HCT116 (cell line): Measurements from ENCODE around the gene NCKAP5. TPM values are rescaled to one million over a fixed set of nuclear protein-coding genes. Genes with fewer than 3 reads are reported as not detected.

Experiments
- ATAC-seq: fragments of 200-7000 bp; cut with Tn5 transposase; 2 replicates; pipeline ENCODE4 v1.9.1; 2020; ENCODE audit warnings: mild to moderate bottlenecking, moderate library complexity
- BruUV-seq: library from RNA; stranded (reverse); fragments of 400-500 nt; replicated peaks from 2 replicates; lab custom pipeline; 2021; lab: Mats Ljungman, UMichigan
- CTCF ChIA-PET: fragments of 300-600 bp; sonication (Branson Sonifier 250); formaldehyde crosslinking; loops from one replicate; lab custom pipeline; 2021; ENCODE audit warnings: antibody characterized with exemption; lab: Charles Lee
- POLR2A ChIA-PET: fragments of 300-600, 350-600 bp; sonication (Branson Sonifier 250); formaldehyde crosslinking; loops from one replicate; lab custom pipeline; 2021; ENCODE audit warnings: antibody characterized with exemption; lab: Charles Lee
- RAD21 ChIA-PET, 2 experiments: fragments of 300-600 bp; sonication (Branson Sonifier 250); formaldehyde crosslinking; loops; one replicate each; lab custom pipeline; 2023; ENCODE audit warnings: low total read pairs in 2 of 2; ENCODE audit not compliant: uncharacterized antibody in 2 of 2, unreplicated experiment in 2 of 2, low non-redundant PET in 1 of 2; lab: Charles Lee
- DNase-seq: peaks from one replicate; pipeline ENCODE4 v3.0.0-alpha.2; 2010; ENCODE audit warnings: low read depth, low spot score
- H2AFZ ChIP-seq: fragments of 200-600 bp; shearing (Covaris generic), sonication (generic); 2 replicates; pipeline ENCODE4 v1.6.1; 2017; ENCODE audit warnings: low read depth, mixed run types, mixed read lengths, antibody characterized with exemption, low read length; ENCODE audit not compliant: poor library complexity, severe bottlenecking
- H3K27ac ChIP-seq: 2 replicates; pipeline ENCODE4 v1.5.1; 2012; ENCODE audit warnings: low read depth, low read length
- H3K27me3 ChIP-seq: fragments of 200-600 bp; sonication (generic); 2 replicates; pipeline ENCODE4 v1.6.1; 2016; ENCODE audit warnings: mixed run types, low read length, mixed read lengths; ENCODE audit not compliant: insufficient read depth
- H3K36me3 ChIP-seq, 2 experiments: fragments of 200-500 bp in 1 of 2; fragments of 200-600 bp in 1 of 2; sonication (Bioruptor generic) in 1 of 2; sonication (generic) in 1 of 2; 2 replicates each; pipeline versions ENCODE4 v1.5.1 to v1.6.1; 2014 to 2016; ENCODE audit warnings: low read length in 2 of 2, inconsistent platforms in 1 of 2, mixed read lengths in 1 of 2, mixed run types in 1 of 2; ENCODE audit not compliant: insufficient read depth in 2 of 2, control insufficient read depth in 1 of 2
- H3K4me1 ChIP-seq, 2 experiments: fragments of 200-600 bp in 1 of 2; sonication (generic) in 1 of 2; 2 replicates each; pipeline versions ENCODE4 v1.5.1 to v1.6.1; 2012 to 2017; ENCODE audit warnings: low read length in 2 of 2, inconsistent platforms in 1 of 2, mild to moderate bottlenecking in 1 of 2, mixed read lengths in 1 of 2, mixed run types in 1 of 2, moderate library complexity in 1 of 2; ENCODE audit not compliant: insufficient read depth in 2 of 2, control insufficient read depth in 1 of 2
- H3K4me2 ChIP-seq: fragments of 200-600 bp; sonication (generic); 2 replicates; pipeline ENCODE4 v1.6.1; 2017; ENCODE audit warnings: mixed run types, low read length, mixed read lengths
- H3K4me3 ChIP-seq, 2 experiments: fragments of 200-600 bp in 1 of 2; sonication (generic) in 1 of 2; replicated peaks in 1 of 2; 2 replicates each; pipeline ENCODE4 v1.5.1; 2011 to 2016; ENCODE audit warnings: low read length in 2 of 2, control low read depth in 1 of 2, low read depth in 1 of 2, mild to moderate bottlenecking in 1 of 2, mixed read lengths in 1 of 2, mixed run types in 1 of 2
- H3K79me2 ChIP-seq: fragments of 200-600 bp; sonication (generic); 2 replicates; pipeline ENCODE4 v1.6.1; 2017; ENCODE audit warnings: mild to moderate bottlenecking, mixed run types, low read length, moderate library complexity, mixed read lengths; ENCODE audit not compliant: insufficient read depth
- H3K9ac ChIP-seq: fragments of 200-600 bp; sonication (generic); 2 replicates; pipeline ENCODE4 v1.6.1; 2016; ENCODE audit warnings: low read length, mixed read lengths
- H3K9me2 ChIP-seq: fragments of 200-600 bp; sonication (generic), shearing (Covaris generic); 2 replicates; pipeline ENCODE4 v1.6.1; 2017; ENCODE audit warnings: mixed run types, mild to moderate bottlenecking, moderate library complexity; ENCODE audit not compliant: insufficient read depth
- H3K9me3 ChIP-seq, 2 experiments: fragments of 200-500 bp in 1 of 2; fragments of 200-600 bp in 1 of 2; sonication (Bioruptor generic) in 1 of 2; sonication (generic) in 1 of 2; 2 replicates each; pipeline ENCODE4 v1.6.1; 2014 to 2017; ENCODE audit warnings: low read length in 2 of 2, mixed read lengths in 2 of 2, inconsistent platforms in 1 of 2, low read depth in 1 of 2, mild to moderate bottlenecking in 1 of 2, mixed run types in 1 of 2, moderate library complexity in 1 of 2; ENCODE audit not compliant: control insufficient read depth in 1 of 2, insufficient read depth in 1 of 2
- H4K20me1 ChIP-seq: fragments of 200-600 bp; sonication (generic), shearing (Covaris generic); 2 replicates; pipeline ENCODE4 v1.6.1; 2017; ENCODE audit warnings: mixed run types, mild to moderate bottlenecking, moderate library complexity; ENCODE audit not compliant: insufficient read depth
- CBX3 ChIP-seq: IDR thresholded peaks from 2 replicates; pipeline ENCODE4 v1.6.1; 2012; ENCODE audit warnings: low read depth
- CTCF ChIP-seq, 3 experiments: fragments of 200-600 bp in 1 of 3; sonication (generic) in 1 of 3; IDR thresholded peaks in 2 of 3; conservative IDR thresholded peaks in 1 of 3; 2 replicates each; pipeline ENCODE4 v1.5.1; 2012 to 2017; ENCODE audit warnings: low read depth in 2 of 3, low read length in 2 of 3, antibody characterized with exemption in 1 of 3, borderline replicate concordance in 1 of 3, control low read depth in 1 of 3, mild to moderate bottlenecking in 1 of 3, mixed read lengths in 1 of 3, mixed run types in 1 of 3, moderate library complexity in 1 of 3; ENCODE audit not compliant: insufficient read depth in 1 of 3
- EZH2 ChIP-seq: fragments of 200-600 bp; sonication (generic); IDR thresholded peaks from 2 replicates; pipeline ENCODE4 v1.6.1; 2017; ENCODE audit warnings: antibody characterized with exemption, mixed run types
- EZH2phosphoT487 ChIP-seq: fragments of 200-600 bp; IDR thresholded peaks from 2 replicates; pipeline ENCODE4 v1.6.1; 2018; ENCODE audit warnings: antibody characterized with exemption, borderline replicate concordance
- JUND ChIP-seq: IDR thresholded peaks from 2 replicates; pipeline ENCODE4 v1.6.1; 2012
- POLR2A ChIP-seq: IDR thresholded peaks from 2 replicates; pipeline ENCODE4 v1.7.0; 2011; ENCODE audit warnings: borderline replicate concordance; ENCODE audit not compliant: insufficient read depth, insufficient read length; ENCODE audit errors: extremely low read depth
- POLR2AphosphoS5 ChIP-seq: IDR thresholded peaks from 2 replicates; pipeline ENCODE4 v1.6.1; 2011; ENCODE audit warnings: mild to moderate bottlenecking, low read depth, low read length, moderate library complexity
- RAD21 ChIP-seq: IDR thresholded peaks from 2 replicates; pipeline ENCODE4 v1.6.1; 2012; ENCODE audit warnings: low read depth, mild to moderate bottlenecking
- SIN3A ChIP-seq: IDR thresholded peaks from 2 replicates; pipeline ENCODE4 v1.6.1; 2012; ENCODE audit warnings: low read depth
- SRF ChIP-seq: IDR thresholded peaks from 2 replicates; pipeline ENCODE4 v1.6.1; 2012; ENCODE audit warnings: low read depth
- TCF7L2 ChIP-seq: IDR thresholded peaks from 2 replicates; pipeline ENCODE4 v1.7.0; 2011; ENCODE audit warnings: borderline replicate concordance, inconsistent platforms; ENCODE audit not compliant: insufficient read depth, insufficient read length; ENCODE audit errors: extremely low read depth
- intact Hi-C: fragments of 100-400 bp; cut with micrococcal nuclease; formaldehyde crosslinking; loops from 2 replicates; pipeline ENCODE4 v1.10.0; 2022
- total RNA-seq: library from RNA; stranded (reverse); gene quantifications from one replicate; pipeline ENCODE4 v1.2.1, GENCODE V29; 2021; ENCODE audit not compliant: unreplicated experiment
- TF ChIP-seq, protein P1 (sequence below): IDR thresholded peaks from 2 replicates; pipeline ENCODE4 v1.6.1; 2011; ENCODE audit warnings: mild to moderate bottlenecking, low read length, moderate library complexity; ENCODE audit not compliant: insufficient replicate concordance; ENCODE audit errors: extremely low read depth

NCKAP5 gene
- total RNA-seq, 1 experiment from 2014 or later, result 0.30 TPM

DNA sequence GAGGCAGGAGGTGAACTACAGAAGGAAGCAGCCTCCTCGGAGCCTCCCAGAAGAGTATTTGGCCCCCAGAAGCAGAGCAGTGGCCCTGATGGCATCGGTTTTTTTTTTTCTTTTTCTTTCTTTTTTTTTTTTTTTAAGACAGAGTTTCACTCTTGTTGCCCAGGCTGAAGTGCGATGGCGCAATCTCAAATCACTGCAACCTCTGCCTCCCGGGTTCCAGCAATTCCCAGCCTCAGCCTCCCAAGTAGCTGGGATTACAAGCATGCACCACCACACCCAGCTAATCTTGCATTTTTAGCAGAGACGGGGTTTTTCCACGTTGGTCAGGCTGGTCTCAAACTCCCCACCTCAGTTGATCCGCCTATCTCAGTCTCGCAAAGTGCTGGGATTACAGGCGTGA, 34.8 kb upstream of the NCKAP5 start:
- no peaks in the 10 kb centered on the region for H3K36me3 ChIP-seq
- no peak overlapping the region for H3K4me3 ChIP-seq
- no peaks in the 10 kb centered on the region for H3K9me3 ChIP-seq
- H3K27ac ChIP-seq, result no peak overlapping the region
- no peaks in the 10 kb centered on the region for H3K27me3 ChIP-seq
- no peaks in the 10 kb centered on the region for H3K9me2 ChIP-seq
- CTCF ChIA-PET, result no interaction called here
- ATAC-seq (no peak), DNase-seq (no peak)
- no peaks in the 10 kb centered on the region for H3K4me1 ChIP-seq
- no TSS peak for BruUV-seq
- RAD21 ChIA-PET, result no interaction called here
- H2AFZ ChIP-seq, result no peak overlapping the region
- intact Hi-C loops, result no loop called here
- POLR2A ChIA-PET, result no interaction called here
- H3K79me2 ChIP-seq, result no peaks in the 10 kb centered on the region
- TF ChIP-seq POLR2AphosphoS5, result no peak
- TF ChIP-seq, protein P1, sequence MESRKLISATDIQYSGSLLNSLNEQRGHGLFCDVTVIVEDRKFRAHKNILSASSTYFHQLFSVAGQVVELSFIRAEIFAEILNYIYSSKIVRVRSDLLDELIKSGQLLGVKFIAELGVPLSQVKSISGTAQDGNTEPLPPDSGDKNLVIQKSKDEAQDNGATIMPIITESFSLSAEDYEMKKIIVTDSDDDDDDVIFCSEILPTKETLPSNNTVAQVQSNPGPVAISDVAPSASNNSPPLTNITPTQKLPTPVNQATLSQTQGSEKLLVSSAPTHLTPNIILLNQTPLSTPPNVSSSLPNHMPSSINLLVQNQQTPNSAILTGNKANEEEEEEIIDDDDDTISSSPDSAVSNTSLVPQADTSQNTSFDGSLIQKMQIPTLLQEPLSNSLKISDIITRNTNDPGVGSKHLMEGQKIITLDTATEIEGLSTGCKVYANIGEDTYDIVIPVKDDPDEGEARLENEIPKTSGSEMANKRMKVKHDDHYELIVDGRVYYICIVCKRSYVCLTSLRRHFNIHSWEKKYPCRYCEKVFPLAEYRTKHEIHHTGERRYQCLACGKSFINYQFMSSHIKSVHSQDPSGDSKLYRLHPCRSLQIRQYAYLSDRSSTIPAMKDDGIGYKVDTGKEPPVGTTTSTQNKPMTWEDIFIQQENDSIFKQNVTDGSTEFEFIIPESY, result no peak
- TF ChIP-seq TCF7L2, result no peak
- no peak for TF ChIP-seq EZH2
- no peak for TF ChIP-seq CTCF (IDR thresholded peaks at IDR 0.05 in 2 of 3, conservative IDR thresholded peaks at IDR 0.05 in 1 of 3; ENCODE audit: borderline replicate concordance in 1 of 3, insufficient read depth in 1 of 3, low read depth in 2 of 3, low read length in 2 of 3)
- no peak for TF ChIP-seq SRF
- no peak for TF ChIP-seq POLR2A
- TF ChIP-seq JUND, result no peak
- no peak for TF ChIP-seq RAD21
- no peak for TF ChIP-seq EZH2phosphoT487
- no peak for TF ChIP-seq CBX3
- TF ChIP-seq SIN3A, result no peak
- H3K4me2 ChIP-seq, result no peak overlapping the region
- H3K9ac ChIP-seq, result no peak overlapping the region
- no peaks in the 10 kb centered on the region for H4K20me1 ChIP-seq
